Measurements from ENCODE around the gene CDH24. TPM values are rescaled to one million over a fixed set of nuclear protein-coding genes. Genes with fewer than 3 reads are reported as not detected.

Gene CDH24
- total and polyA plus RNA-seq, 2 of the 13 experiments (the other 11 are each of a cell fraction or from before 2014, with no cell fraction given), result 0.69 to 0.99 TPM

- TF ChIP-seq PAXIP1 (CRISPR knock-in tag; conservative IDR thresholded peaks at IDR 0.05), result no peak
- no peak for TF ChIP-seq GATAD1 (CRISPR knock-in tag; IDR thresholded peaks at IDR 0.05)
- TF ChIP-seq KMT2B (CRISPR knock-in tag; IDR thresholded peaks at IDR 0.05), result no peak
- TF ChIP-seq RFX1 (IDR thresholded peaks at IDR 0.05), result no peak
- TF ChIP-seq ZNF891 (CRISPR knock-in tag; IDR thresholded peaks at IDR 0.05), result no peak
- TF ChIP-seq ZNF354B (CRISPR knock-in tag; IDR thresholded peaks at IDR 0.05), result 0 out of 2 replicates have a peak, but pooled peaks have one; percentile 63
- 0 out of 4 replicates have a peak, but pooled peaks of 1 of the 2 experiments have one; percentile 24 for TF ChIP-seq HMGXB4 (CRISPR knock-in tag; IDR thresholded peaks at IDR 0.05; ENCODE audit: borderline replicate concordance in 1 of 2, low read depth in 1 of 2)
- 0 out of 2 replicates have a peak, but pooled peaks have one; percentile 6 for TF ChIP-seq NFKBIZ (CRISPR knock-in tag; IDR thresholded peaks at IDR 0.05)
- TF ChIP-seq GZF1 (CRISPR knock-in tag; IDR thresholded peaks at IDR 0.05), result no peak
- TF ChIP-seq ZFP41 (CRISPR knock-in tag; IDR thresholded peaks at IDR 0.05; ENCODE audit: borderline replicate concordance), result no peak
- TF ChIP-seq ZNF256 (CRISPR knock-in tag; conservative IDR thresholded peaks at IDR 0.05), result no peak
- no peak for TF ChIP-seq KDM5B (CRISPR knock-in tag; IDR thresholded peaks at IDR 0.05; ENCODE audit: borderline replicate concordance)
- TF ChIP-seq NFATC3 (CRISPR knock-in tag; IDR thresholded peaks at IDR 0.05), result 0 out of 2 replicates have a peak, but pooled peaks have one; percentile 51
- no peak for TF ChIP-seq RFXAP (CRISPR knock-in tag; IDR thresholded peaks at IDR 0.05; ENCODE audit: borderline replicate concordance)
- TF ChIP-seq ZNF430 (CRISPR knock-in tag; IDR thresholded peaks at IDR 0.05), result no peak; the same call in 1 of the 2 replicates
- no peak for TF ChIP-seq ZBTB7A (CRISPR knock-in tag; IDR thresholded peaks at IDR 0.05)
- no peak for TF ChIP-seq ZBTB4 (CRISPR knock-in tag; IDR thresholded peaks at IDR 0.05; ENCODE audit: borderline replicate concordance)
- 0 out of 2 replicates have a peak, but pooled peaks have one; percentile 25 for TF ChIP-seq ZNF616 (CRISPR knock-in tag; IDR thresholded peaks at IDR 0.05; ENCODE audit: low read depth)
- no peak for TF ChIP-seq MAFG (CRISPR knock-in tag; IDR thresholded peaks at IDR 0.05)
- no peak for TF ChIP-seq ZNF562 (CRISPR knock-in tag; IDR thresholded peaks at IDR 0.05; ENCODE audit: borderline replicate concordance)
- TF ChIP-seq STAT5B (CRISPR knock-in tag; IDR thresholded peaks at IDR 0.05), result no peak
- no peak for TF ChIP-seq PAF1 (CRISPR knock-in tag; IDR thresholded peaks at IDR 0.05)
These were observed 48.1 kb upstream of the CDH24 start (continued) for GRCh38 chr14:23105348-23105824.
